Measurements from ENCODE around the gene ITPR1.

ITPR1 gene

GRCh38 chr3:4531478-4532025 is 38.4 kb downstream of the ITPR1 start:
- Histone ChIP-seq H3K4me1 (ENCODE audit: insufficient read depth, low read length, severe bottlenecking) (no peaks in the 10 kb centered on the region), H3K9ac (ENCODE audit: low read length) (no peak overlapping the region), H2AFZ (ENCODE audit: low read length) (no peak overlapping the region), H3K36me3 (ENCODE audit: insufficient read depth, low read length) (no peaks in the 10 kb centered on the region), H3K27me3 (ENCODE audit: insufficient read depth, low read length) (no peaks in the 10 kb centered on the region), H3K27ac (ENCODE audit: low read depth, low read length, poor library complexity, severe bottlenecking) (no peak overlapping the region), H3K4me3 (ENCODE audit: low read depth, low read length, poor library complexity, severe bottlenecking) (no peak overlapping the region), H3F3A (ENCODE audit: insufficient read depth, low read length) (no peaks in the 10 kb centered on the region), H3K79me2 (ENCODE audit: insufficient read depth, low read length) (no peaks in the 10 kb centered on the region), H3K9me2 (ENCODE audit: low read depth, low read length) (no peaks in the 10 kb centered on the region), H3K4me2 (ENCODE audit: low read length) (no peak overlapping the region), H4K20me1 (ENCODE audit: insufficient read depth, low read length) (no peaks in the 10 kb centered on the region), H3K9me3 (ENCODE audit: low read length) (no peaks in the 10 kb centered on the region)
- TF ChIP-seq CTCF (IDR thresholded peaks at IDR 0.05; ENCODE audit: low read length) (no peak), EZH2 (IDR thresholded peaks at IDR 0.05; ENCODE audit: borderline replicate concordance, low read length) (no peak)

GRCh38 chr3:4532535-4533112 is 39.5 kb downstream of the ITPR1 start:
- Histone ChIP-seq H4K20me1 (ENCODE audit: insufficient read depth, low read length) (no peaks in the 10 kb centered on the region), H3K9ac (ENCODE audit: low read length) (no peak overlapping the region), H3K27me3 (ENCODE audit: insufficient read depth, low read length) (no peaks in the 10 kb centered on the region), H3K9me2 (ENCODE audit: low read depth, low read length) (no peaks in the 10 kb centered on the region), H2AFZ (ENCODE audit: low read length) (no peak overlapping the region), H3F3A (ENCODE audit: insufficient read depth, low read length) (no peaks in the 10 kb centered on the region), H3K4me1 (ENCODE audit: insufficient read depth, low read length, severe bottlenecking) (no peaks in the 10 kb centered on the region), H3K4me3 (ENCODE audit: low read depth, low read length, poor library complexity, severe bottlenecking) (no peak overlapping the region), H3K36me3 (ENCODE audit: insufficient read depth, low read length) (no peaks in the 10 kb centered on the region), H3K9me3 (ENCODE audit: low read length) (no peaks in the 10 kb centered on the region), H3K4me2 (ENCODE audit: low read length) (no peak overlapping the region), H3K79me2 (ENCODE audit: insufficient read depth, low read length) (no peaks in the 10 kb centered on the region), H3K27ac (ENCODE audit: low read depth, low read length, poor library complexity, severe bottlenecking) (no peak overlapping the region)
- TF ChIP-seq EZH2 (IDR thresholded peaks at IDR 0.05; ENCODE audit: borderline replicate concordance, low read length): no peak
- TF ChIP-seq CTCF (IDR thresholded peaks at IDR 0.05; ENCODE audit: low read length): no peak

GRCh38 chr3:4533489-4534443 is 40.6 kb downstream of the ITPR1 start:
- Histone ChIP-seq H3K27me3 (ENCODE audit: insufficient read depth, low read length) (no peaks in the 10 kb centered on the region), H3K36me3 (ENCODE audit: insufficient read depth, low read length) (no peaks in the 10 kb centered on the region), H3K9me2 (ENCODE audit: low read depth, low read length) (no peaks in the 10 kb centered on the region), H3K4me1 (ENCODE audit: insufficient read depth, low read length, severe bottlenecking) (no peaks in the 10 kb centered on the region), H2AFZ (ENCODE audit: low read length) (no peak overlapping the region), H3K9me3 (ENCODE audit: low read length) (no peaks in the 10 kb centered on the region), H3K9ac (ENCODE audit: low read length) (no peak overlapping the region), H3K27ac (ENCODE audit: low read depth, low read length, poor library complexity, severe bottlenecking) (no peak overlapping the region), H3F3A (ENCODE audit: insufficient read depth, low read length) (no peaks in the 10 kb centered on the region), H3K4me3 (ENCODE audit: low read depth, low read length, poor library complexity, severe bottlenecking) (no peak overlapping the region), H3K79me2 (ENCODE audit: insufficient read depth, low read length) (no peaks in the 10 kb centered on the region), H3K4me2 (ENCODE audit: low read length) (no peak overlapping the region), H4K20me1 (ENCODE audit: insufficient read depth, low read length) (no peaks in the 10 kb centered on the region)
- TF ChIP-seq CTCF (IDR thresholded peaks at IDR 0.05; ENCODE audit: low read length): no peak
- TF ChIP-seq EZH2 (IDR thresholded peaks at IDR 0.05; ENCODE audit: borderline replicate concordance, low read length): no peak
